ENCODE data around the gene IRF2BP2. TPM values are rescaled to one million over a fixed set of nuclear protein-coding genes. Genes with fewer than 3 reads are reported as not detected.

The IRF2BP2 gene
- total and polyA plus RNA-seq, 3 donors from 2014 or later, result 82.0 to 100 (median 96.6) TPM

GRCh38 chr1:234571702-234572101 lies 38.3 kb downstream of the IRF2BP2 start:
- no peak overlapping the region for H3K4me3 ChIP-seq
- no peak for TF ChIP-seq POLR2A (IDR thresholded peaks at IDR 0.05)
- TF ChIP-seq, protein P1, sequence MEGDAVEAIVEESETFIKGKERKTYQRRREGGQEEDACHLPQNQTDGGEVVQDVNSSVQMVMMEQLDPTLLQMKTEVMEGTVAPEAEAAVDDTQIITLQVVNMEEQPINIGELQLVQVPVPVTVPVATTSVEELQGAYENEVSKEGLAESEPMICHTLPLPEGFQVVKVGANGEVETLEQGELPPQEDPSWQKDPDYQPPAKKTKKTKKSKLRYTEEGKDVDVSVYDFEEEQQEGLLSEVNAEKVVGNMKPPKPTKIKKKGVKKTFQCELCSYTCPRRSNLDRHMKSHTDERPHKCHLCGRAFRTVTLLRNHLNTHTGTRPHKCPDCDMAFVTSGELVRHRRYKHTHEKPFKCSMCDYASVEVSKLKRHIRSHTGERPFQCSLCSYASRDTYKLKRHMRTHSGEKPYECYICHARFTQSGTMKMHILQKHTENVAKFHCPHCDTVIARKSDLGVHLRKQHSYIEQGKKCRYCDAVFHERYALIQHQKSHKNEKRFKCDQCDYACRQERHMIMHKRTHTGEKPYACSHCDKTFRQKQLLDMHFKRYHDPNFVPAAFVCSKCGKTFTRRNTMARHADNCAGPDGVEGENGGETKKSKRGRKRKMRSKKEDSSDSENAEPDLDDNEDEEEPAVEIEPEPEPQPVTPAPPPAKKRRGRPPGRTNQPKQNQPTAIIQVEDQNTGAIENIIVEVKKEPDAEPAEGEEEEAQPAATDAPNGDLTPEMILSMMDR (IDR thresholded peaks at IDR 0.05), result no peak
- DNase-seq, result no peak
- no peaks in the 10 kb centered on the region for H3K36me3 ChIP-seq (ENCODE audit: low read depth, missing control alignments)
- intact Hi-C loops (cut with DNase I; ENCODE audit: low total_unique reads), result no loop called here
- no peak overlapping the region for H3K27ac ChIP-seq
- H3K4me1 ChIP-seq, result no peaks in the 10 kb centered on the region
- H3K27me3 ChIP-seq, result no peaks in the 10 kb centered on the region
- no peaks in the 10 kb centered on the region for H3K9me3 ChIP-seq
- WGBS, 2 donors, result 79 to 82% methylated on average over 2 of the region's 2 CpGs

DNA sequence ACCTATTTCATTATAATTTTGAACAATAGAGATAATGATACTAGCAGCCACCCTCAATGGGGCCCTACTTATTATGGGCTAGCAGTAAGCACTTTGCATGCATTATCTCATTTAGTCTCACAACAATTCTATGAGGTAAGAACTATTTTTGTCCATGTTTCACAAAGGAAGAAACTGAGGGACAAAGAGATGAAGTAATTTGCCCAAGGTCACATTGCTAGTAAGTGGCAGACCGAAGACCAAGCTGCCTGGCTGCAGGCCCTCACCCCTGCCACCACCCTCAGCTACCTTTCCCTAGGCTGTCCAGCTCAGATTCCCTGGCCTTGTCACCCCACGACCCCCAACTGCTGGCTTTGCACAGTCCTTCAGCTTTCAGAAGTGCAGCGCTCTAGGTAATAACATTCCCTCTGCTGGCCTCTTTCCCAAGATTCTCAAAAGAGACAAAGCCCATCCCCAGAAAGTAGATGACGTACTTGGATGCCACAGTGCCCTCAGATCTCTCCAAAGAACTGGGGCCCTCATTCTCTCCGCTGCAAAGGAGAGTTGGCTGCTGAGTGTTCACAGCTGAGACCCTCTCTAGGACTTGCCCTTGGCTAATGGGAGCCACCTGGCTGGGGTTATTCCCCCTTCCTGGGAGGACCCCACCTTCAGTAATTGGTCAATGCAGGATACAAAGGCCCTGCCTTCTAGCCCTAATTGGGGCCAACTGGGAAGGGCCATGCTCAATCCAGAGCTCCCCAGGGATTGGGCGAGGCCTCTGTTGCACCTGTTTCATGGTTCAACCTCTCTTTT lies 39.5 kb downstream of the IRF2BP2 start:
- 78 to 89% methylated on average over 6 of the region's 6 CpGs for WGBS, 2 donors
- H3K27me3 ChIP-seq, result no peaks in the 10 kb centered on the region
- H3K27ac ChIP-seq, result no peak overlapping the region
- DNase-seq, result no peak
- H3K9me3 ChIP-seq, result no peaks in the 10 kb centered on the region
- H3K4me3 ChIP-seq, result no peak overlapping the region
- intact Hi-C loops (cut with DNase I; ENCODE audit: low total_unique reads), result no loop called here
- no peaks in the 10 kb centered on the region for H3K36me3 ChIP-seq (ENCODE audit: low read depth, missing control alignments)
- TF ChIP-seq POLR2A (IDR thresholded peaks at IDR 0.05), result no peak
- TF ChIP-seq, protein P1 (IDR thresholded peaks at IDR 0.05), result no peak
- no peaks in the 10 kb centered on the region for H3K4me1 ChIP-seq

DNA sequence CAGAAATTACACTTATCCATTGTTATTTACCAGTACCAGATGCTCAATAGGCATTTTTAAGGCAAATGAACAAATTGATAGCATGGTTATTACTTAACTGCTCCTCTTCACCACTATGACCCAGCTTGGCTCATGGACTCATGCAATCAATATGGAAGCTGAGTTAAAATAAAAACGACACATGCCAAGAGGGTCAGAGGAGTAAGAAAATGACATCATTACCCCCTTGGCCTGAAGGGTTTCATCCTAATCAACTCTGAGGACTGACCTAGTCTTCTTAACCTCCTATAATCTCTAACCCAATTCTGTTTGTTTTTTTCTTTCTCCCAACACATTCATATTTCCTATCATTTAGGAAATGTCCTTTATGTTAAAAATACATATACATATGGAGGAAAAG lies 41.6 kb downstream of the IRF2BP2 start:
- TF ChIP-seq, protein P1 (IDR thresholded peaks at IDR 0.05), result no peak
- no peak for TF ChIP-seq POLR2A (IDR thresholded peaks at IDR 0.05)
- intact Hi-C loops (cut with DNase I; ENCODE audit: low total_unique reads), result no loop called here
- no peak overlapping the region for H3K4me3 ChIP-seq
- no peaks in the 10 kb centered on the region for H3K27me3 ChIP-seq
- H3K36me3 ChIP-seq (ENCODE audit: low read depth, missing control alignments), result no peaks in the 10 kb centered on the region
- no peak overlapping the region for H3K27ac ChIP-seq
- whole genome bisulfite sequencing, 2 donors, result 89 to 92% methylated on average over 1 of the region's 1 CpG
- DNase-seq, result no peak
- no peaks in the 10 kb centered on the region for H3K4me1 ChIP-seq
- H3K9me3 ChIP-seq, result no peaks in the 10 kb centered on the region

DNA sequence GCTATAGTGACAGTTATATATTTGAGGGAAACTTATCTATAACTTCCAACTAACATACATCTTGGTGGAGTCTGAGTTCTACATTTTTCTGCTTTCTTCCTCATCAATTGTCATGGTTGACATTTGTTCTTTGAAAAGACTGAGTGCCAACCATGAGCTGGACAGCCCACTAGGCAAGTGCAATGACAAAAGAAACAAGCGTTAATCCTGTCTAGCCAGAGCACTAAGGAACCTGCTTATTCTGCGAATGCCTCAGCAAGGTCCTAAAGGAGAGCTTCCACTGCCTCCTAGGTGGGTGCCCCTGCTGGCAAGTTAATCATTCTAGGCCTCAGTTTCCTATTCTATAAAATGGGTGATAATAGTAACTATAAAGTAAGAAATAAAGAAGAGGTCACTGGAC lies 44.8 kb downstream of the IRF2BP2 start:
- no peak for DNase-seq
- H3K9me3 ChIP-seq, result no peaks in the 10 kb centered on the region
- no peaks in the 10 kb centered on the region for H3K36me3 ChIP-seq (ENCODE audit: low read depth, missing control alignments)
- no peak overlapping the region for H3K4me3 ChIP-seq
- intact Hi-C loops (cut with DNase I; ENCODE audit: low total_unique reads), result no loop called here
- WGBS, 2 donors, result 89 to 95% methylated on average over 2 of the region's 2 CpGs
- no peak overlapping the region for H3K27ac ChIP-seq
- H3K27me3 ChIP-seq, result no peaks in the 10 kb centered on the region
- H3K4me1 ChIP-seq, result peaks cover 9% of the 10 kb centered on the region
- no peak for TF ChIP-seq POLR2A (IDR thresholded peaks at IDR 0.05)
- TF ChIP-seq, protein P1 (IDR thresholded peaks at IDR 0.05), result no peak

Measured in testis (tissue), 3 donors.